CD14-positive monocyte (primary cell): ENCODE data around the gene RRBP1. TPM values are rescaled to one million over a fixed set of nuclear protein-coding genes. Genes with fewer than 3 reads are reported as not detected.
"Not testable (repeated sequence)": the region's sequence is repeated elsewhere in the genome, so short reads cannot be mapped to it uniquely, and the experiment has no call there.

Experiments used
- DNase-seq, 3 donors: peaks; one replicate each; pipeline ENCODE4 v3.0.0-alpha.2; 2011 to 2022
- H2AFZ ChIP-seq: 2 replicates; pipeline ENCODE4 v1.6.0; 2012; ENCODE audit warnings: mild to moderate bottlenecking, low read depth, low read length, inconsistent platforms; ENCODE audit not compliant: insufficient read depth, poor library complexity, severe bottlenecking
- H3K27ac ChIP-seq, 2 donors: 1 replicate in 1 of 2; 2 replicates in 1 of 2; pipeline ENCODE4 v1.5.1; 2012 to 2013; ENCODE audit warnings: low read length in 2 of 2, control low read depth in 1 of 2, inconsistent platforms in 1 of 2, low read depth in 1 of 2, mild to moderate bottlenecking in 1 of 2
- H3K27me3 ChIP-seq, 2 donors: one replicate each; pipeline versions ENCODE4 v1.6.0 to v1.6.1; 2011 to 2013; ENCODE audit warnings: low read length in 2 of 2; ENCODE audit not compliant: control insufficient read depth in 2 of 2, insufficient read depth in 2 of 2
- H3K36me3 ChIP-seq, 2 donors: replicated peaks in 1 of 2; 1 replicate in 1 of 2; 2 replicates in 1 of 2; pipeline versions ENCODE4 v1.5.1 to v1.6.1; 2012 to 2013; ENCODE audit warnings: low read length in 2 of 2, control low read depth in 1 of 2, inconsistent platforms in 1 of 2, mild to moderate bottlenecking in 1 of 2; ENCODE audit not compliant: insufficient read depth in 2 of 2, control insufficient read depth in 1 of 2
- H3K4me1 ChIP-seq, 2 donors: 1 replicate in 1 of 2; 2 replicates in 1 of 2; pipeline versions ENCODE4 v1.5.1 to v1.6.1; 2012 to 2013; ENCODE audit warnings: low read length in 2 of 2, control low read depth in 1 of 2, inconsistent platforms in 1 of 2, mild to moderate bottlenecking in 1 of 2, moderate library complexity in 1 of 2; ENCODE audit not compliant: insufficient read depth in 2 of 2, control insufficient read depth in 1 of 2
- H3K4me2 ChIP-seq: replicated peaks from 2 replicates; pipeline ENCODE3; 2012; ENCODE audit warnings: low read length, moderate library complexity, mild to moderate bottlenecking; ENCODE audit not compliant: poor library complexity, severe bottlenecking; ENCODE audit errors: extremely low read depth
- H3K4me3 ChIP-seq, 3 experiments: fragments of 200-600 bp in 1 of 3; sonication (generic) in 1 of 3; replicated peaks in 1 of 3; 1 replicate in 2 of 3; 2 replicates in 1 of 3; pipeline ENCODE4 v1.5.1; 2011 to 2013; ENCODE audit warnings: low read length in 3 of 3, mild to moderate bottlenecking in 3 of 3, control low read depth in 2 of 3, low read depth in 2 of 3, inconsistent platforms in 1 of 3, moderate library complexity in 1 of 3
- H3K79me2 ChIP-seq: 2 replicates; pipeline ENCODE4 v1.6.0; 2012; ENCODE audit warnings: mild to moderate bottlenecking, control low read depth, inconsistent platforms, low read length, moderate library complexity; ENCODE audit not compliant: insufficient read depth
- H3K9ac ChIP-seq: 2 replicates; pipeline ENCODE4 v1.6.0; 2017; ENCODE audit warnings: low read length, mild to moderate bottlenecking; ENCODE audit not compliant: insufficient read depth, poor library complexity, severe bottlenecking
- H3K9me3 ChIP-seq, 2 donors: replicated peaks in 1 of 2; 1 replicate in 1 of 2; 2 replicates in 1 of 2; pipeline versions ENCODE4 v1.5.1 to v1.6.1; 2012 to 2013; ENCODE audit warnings: low read length in 2 of 2, control low read depth in 1 of 2; ENCODE audit not compliant: control insufficient read depth in 1 of 2, insufficient read depth in 1 of 2
- H4K20me1 ChIP-seq: 2 replicates; pipeline ENCODE4 v1.6.0; 2012; ENCODE audit warnings: mild to moderate bottlenecking, low read length, control low read depth, moderate library complexity; ENCODE audit not compliant: insufficient read depth
- H3K27ac Mint-ChIP-seq, 7 donors: one replicate each; pipeline ENCODE4 v1.8.0; 2020; ENCODE audit warnings: mild to moderate bottlenecking in 7 of 7, mixed read lengths in 7 of 7, moderate library complexity in 6 of 7, inconsistent platforms in 2 of 7
- H3K27me3 Mint-ChIP-seq, 3 donors: one replicate each; pipeline ENCODE4 v1.8.0; 2021 to 2022; ENCODE audit warnings: low read depth in 3 of 3, mild to moderate bottlenecking in 3 of 3, mixed read lengths in 3 of 3, moderate library complexity in 3 of 3, inconsistent platforms in 1 of 3
- H3K36me3 Mint-ChIP-seq, 2 donors: one replicate each; pipeline ENCODE4 v1.8.0; 2020; ENCODE audit warnings: mixed read lengths in 2 of 2, inconsistent platforms in 1 of 2, mild to moderate bottlenecking in 1 of 2
- H3K4me1 Mint-ChIP-seq: one replicate; pipeline ENCODE4 v1.8.0; 2020; ENCODE audit warnings: mild to moderate bottlenecking, mixed read lengths
- H3K4me3 Mint-ChIP-seq, 2 donors: one replicate each; pipeline ENCODE4 v1.8.0; 2020; ENCODE audit warnings: mild to moderate bottlenecking in 2 of 2, mixed read lengths in 2 of 2, moderate library complexity in 1 of 2
- H3K9me3 Mint-ChIP-seq, 7 donors: one replicate each; pipeline ENCODE4 v1.8.0; 2020 to 2022; ENCODE audit warnings: mixed read lengths in 7 of 7, mild to moderate bottlenecking in 6 of 7, moderate library complexity in 6 of 7, inconsistent platforms in 2 of 7
- WGBS: methylation state at CpG from one replicate; pipeline ENCODE4 v1.1.5; 2013; ENCODE audit warnings: missing lambda C conversion rate; ENCODE audit not compliant: insufficient coverage; 5-methylcytosine and 5-hydroxymethylcytosine counted together
- intact Hi-C, 2 donors: fragments of 100-400 bp; cut with micrococcal nuclease; formaldehyde crosslinking; loops; one replicate each; pipeline versions ENCODE4 v1.15.0 to v1.15.1; 2023
- polyA plus RNA-seq, 3 donors: library from polyadenylated mRNA; depleted of rRNA in 1 of 3; unstranded in 2 of 3; stranded (reverse) in 1 of 3; fragments of 300-500 nt in 2 of 3; fragments of >200 nt in 1 of 3; fragmentation: Illumina TruSeq in 2 of 3; gene quantifications; 1 replicate in 2 of 3; 2 replicates in 1 of 3; pipeline ENCODE4 v1.2.3, GENCODE V29; 2012 to 2021
- TF ChIP-seq, protein P1 (sequence below): fragments of 200-600 bp; IDR thresholded peaks from one replicate; pipeline ENCODE4 v1.8.0; 2022; ENCODE audit warnings: antibody characterized with exemption, mild to moderate bottlenecking

The RRBP1 gene
- polyA plus RNA-seq, 3 donors: 4.7 to 22.2 (median 7.5) TPM

DNA sequence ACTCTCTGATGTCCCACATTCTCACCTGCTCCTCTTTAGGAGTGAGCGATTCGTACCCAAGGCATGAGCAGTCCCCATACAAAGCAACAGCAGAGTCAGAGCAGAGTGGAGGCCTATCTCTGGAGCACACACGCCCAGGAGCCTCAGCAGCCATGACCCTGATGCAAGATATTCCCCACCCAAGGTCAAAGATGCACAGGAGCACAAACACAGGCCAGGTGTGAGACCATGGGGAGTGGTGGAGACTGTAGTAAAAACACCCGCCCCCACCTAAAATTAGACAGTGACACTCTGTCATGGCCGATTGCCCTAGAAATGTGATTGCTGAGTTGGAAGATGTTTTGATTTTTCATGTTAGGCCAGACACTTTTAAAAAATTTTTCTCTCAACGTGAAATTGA is 21.4 kb downstream of the RRBP1 start:
- peaks cover 60% of the 10 kb centered on the region for H4K20me1 ChIP-seq
- no peak overlapping the region for H3K4me3 Mint-ChIP-seq
- peaks cover 21 to 59% of the 10 kb centered on the region in 2 donors for H3K36me3 ChIP-seq
- intact Hi-C loops: no loop called here
- no peaks in the 10 kb centered on the region for H3K27me3 Mint-ChIP-seq
- H3K9ac ChIP-seq: no peak overlapping the region
- no peak overlapping the region for H2AFZ ChIP-seq
- peak overlapping the region in 1 of 2 donors; percentile 42 for H3K27ac ChIP-seq
- H3K4me2 ChIP-seq: no peak overlapping the region
- peaks cover 77% of the 10 kb centered on the region for H3K79me2 ChIP-seq
- TF ChIP-seq, protein P1, sequence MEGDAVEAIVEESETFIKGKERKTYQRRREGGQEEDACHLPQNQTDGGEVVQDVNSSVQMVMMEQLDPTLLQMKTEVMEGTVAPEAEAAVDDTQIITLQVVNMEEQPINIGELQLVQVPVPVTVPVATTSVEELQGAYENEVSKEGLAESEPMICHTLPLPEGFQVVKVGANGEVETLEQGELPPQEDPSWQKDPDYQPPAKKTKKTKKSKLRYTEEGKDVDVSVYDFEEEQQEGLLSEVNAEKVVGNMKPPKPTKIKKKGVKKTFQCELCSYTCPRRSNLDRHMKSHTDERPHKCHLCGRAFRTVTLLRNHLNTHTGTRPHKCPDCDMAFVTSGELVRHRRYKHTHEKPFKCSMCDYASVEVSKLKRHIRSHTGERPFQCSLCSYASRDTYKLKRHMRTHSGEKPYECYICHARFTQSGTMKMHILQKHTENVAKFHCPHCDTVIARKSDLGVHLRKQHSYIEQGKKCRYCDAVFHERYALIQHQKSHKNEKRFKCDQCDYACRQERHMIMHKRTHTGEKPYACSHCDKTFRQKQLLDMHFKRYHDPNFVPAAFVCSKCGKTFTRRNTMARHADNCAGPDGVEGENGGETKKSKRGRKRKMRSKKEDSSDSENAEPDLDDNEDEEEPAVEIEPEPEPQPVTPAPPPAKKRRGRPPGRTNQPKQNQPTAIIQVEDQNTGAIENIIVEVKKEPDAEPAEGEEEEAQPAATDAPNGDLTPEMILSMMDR: no peak
- H3K4me1 ChIP-seq: peaks cover 0 to 13% of the 10 kb centered on the region in 2 donors
- DNase-seq: no peak
- no peak overlapping the region for H3K4me3 ChIP-seq
- H3K9me3 Mint-ChIP-seq: peaks cover 7 to 16% (median 8%) of the 10 kb centered on the region in 7 donors
- H3K9me3 ChIP-seq: peaks cover 0 to 5% of the 10 kb centered on the region in 2 donors
- 100% methylated on average over 3 of the region's 6 CpGs for WGBS
- peaks cover 42 to 60% of the 10 kb centered on the region in 2 donors for H3K36me3 Mint-ChIP-seq
- H3K27me3 ChIP-seq: no peaks in the 10 kb centered on the region
- H3K27ac Mint-ChIP-seq: peak overlapping the region in 4 of 7 donors; percentile 15 to 77 (median 66)
- H3K4me1 Mint-ChIP-seq: peaks cover 13% of the 10 kb centered on the region

DNA sequence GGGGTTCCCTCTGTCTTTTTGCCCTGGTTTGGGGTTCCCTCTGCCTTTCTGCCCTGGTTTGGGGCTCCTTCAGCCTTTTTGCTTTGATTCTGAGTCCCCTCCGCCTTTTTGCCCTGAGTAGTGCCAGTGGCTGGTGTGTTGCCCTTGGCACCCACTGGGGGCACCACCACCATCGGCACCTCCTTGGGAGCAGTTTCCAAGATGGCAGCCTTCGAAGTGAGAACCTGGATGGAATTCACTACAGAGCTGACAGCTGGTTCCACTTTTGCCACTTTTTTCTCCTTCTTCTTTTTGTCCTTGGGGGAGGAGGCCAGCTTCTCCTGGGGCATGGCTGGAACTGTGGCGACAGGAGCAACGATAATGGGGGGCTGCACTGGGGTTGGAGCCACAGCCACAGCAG is 22.2 kb downstream of the RRBP1 start:
- peaks cover 7 to 16% (median 8%) of the 10 kb centered on the region in 7 donors for H3K9me3 Mint-ChIP-seq
- Histone ChIP-seq H2AFZ (no peak overlapping the region), H3K79me2 (peaks cover 68% of the 10 kb centered on the region), H3K4me1 (peaks cover 0 to 13% of the 10 kb centered on the region in 2 donors), H3K4me3 (no peak overlapping the region), H3K9me3 (peaks cover 0 to 5% of the 10 kb centered on the region in 2 donors), H3K36me3 (peaks cover 21 to 60% of the 10 kb centered on the region in 2 donors), H3K9ac (no peak overlapping the region), H3K27me3 (no peaks in the 10 kb centered on the region), H4K20me1 (peaks cover 53% of the 10 kb centered on the region), H3K27ac (peak overlapping the region in 1 of 2 donors; percentile 42), H3K4me2 (no peak overlapping the region)
- peaks cover 42 to 60% of the 10 kb centered on the region in 2 donors for H3K36me3 Mint-ChIP-seq
- DNase-seq: no peak
- H3K27ac Mint-ChIP-seq: peak overlapping the region in 4 of 7 donors; percentile 30 to 87 (median 67)
- TF ChIP-seq, protein P1: no peak
- no peak overlapping the region for H3K4me3 Mint-ChIP-seq
- whole genome bisulfite sequencing: 100% methylated on average over 3 of the region's 5 CpGs
- H3K4me1 Mint-ChIP-seq: peaks cover 11% of the 10 kb centered on the region
- intact Hi-C loops: no loop called here
- H3K27me3 Mint-ChIP-seq: no peaks in the 10 kb centered on the region

DNA sequence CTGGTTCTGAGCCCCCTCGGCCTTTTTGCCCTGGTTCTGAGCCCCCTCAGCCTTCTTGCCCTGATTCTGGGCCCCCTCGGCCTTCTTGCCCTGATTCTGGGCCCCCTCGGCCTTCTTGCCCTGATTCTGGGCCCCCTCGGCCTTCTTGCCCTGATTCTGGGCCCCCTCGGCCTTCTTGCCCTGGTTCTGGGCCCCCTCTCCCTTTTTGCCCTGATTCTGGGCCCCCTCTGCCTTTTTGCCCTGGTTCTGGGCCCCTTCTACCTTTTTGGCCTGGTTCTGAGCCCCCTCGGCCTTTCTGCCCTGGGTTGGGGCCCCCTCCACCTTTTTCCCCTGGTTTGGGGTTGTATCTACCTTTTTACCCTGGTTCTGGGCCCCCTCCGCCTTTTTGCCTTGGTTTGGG is 22.7 kb downstream of the RRBP1 start:
- Histone ChIP-seq H3K4me1 (peaks cover 0 to 13% of the 10 kb centered on the region in 2 donors), H3K27ac (peak overlapping the region in 1 of 2 donors; percentile 42), H3K79me2 (peaks cover 67% of the 10 kb centered on the region), H3K36me3 (peaks cover 24 to 63% of the 10 kb centered on the region in 2 donors), H4K20me1 (peaks cover 53% of the 10 kb centered on the region)
- H3K27me3 Mint-ChIP-seq, H2AFZ ChIP-seq, H3K9me3 ChIP-seq, H3K4me3 Mint-ChIP-seq, H3K27me3 ChIP-seq, DNase-seq, intact Hi-C loops, H3K4me3 ChIP-seq, H3K9ac ChIP-seq, H3K4me2 ChIP-seq, H3K4me1 Mint-ChIP-seq: not testable (repeated sequence)
- WGBS: 100% methylated on average over 1 of the region's 7 CpGs
- Mint-ChIP-seq H3K27ac (peak overlapping the region in 1 of 7 donors; percentile 87), H3K36me3 (peaks cover 45 to 64% of the 10 kb centered on the region in 2 donors), H3K9me3 (peaks cover 7 to 16% (median 8%) of the 10 kb centered on the region in 7 donors)
